GM12864 (cell line): ENCODE measurements around the gene MTM1.

ENCODE experiments used
- DNase-seq: peaks from one replicate; pipeline ENCODE4 v3.0.0-alpha.2; 2011; ENCODE audit warnings: low read depth
- H3K4me3 ChIP-seq: 2 replicates; pipeline ENCODE4 v1.5.1; 2011; ENCODE audit warnings: mild to moderate bottlenecking, low read depth, low read length, control low read depth
- TF ChIP-seq, protein P1 (sequence below): IDR thresholded peaks from 2 replicates; pipeline ENCODE4 v1.5.1; 2011; ENCODE audit warnings: low read depth, mild to moderate bottlenecking, moderate library complexity, low read length, control low read depth, inconsistent platforms; ENCODE audit errors: missing control alignments

The MTM1 gene

DNA sequence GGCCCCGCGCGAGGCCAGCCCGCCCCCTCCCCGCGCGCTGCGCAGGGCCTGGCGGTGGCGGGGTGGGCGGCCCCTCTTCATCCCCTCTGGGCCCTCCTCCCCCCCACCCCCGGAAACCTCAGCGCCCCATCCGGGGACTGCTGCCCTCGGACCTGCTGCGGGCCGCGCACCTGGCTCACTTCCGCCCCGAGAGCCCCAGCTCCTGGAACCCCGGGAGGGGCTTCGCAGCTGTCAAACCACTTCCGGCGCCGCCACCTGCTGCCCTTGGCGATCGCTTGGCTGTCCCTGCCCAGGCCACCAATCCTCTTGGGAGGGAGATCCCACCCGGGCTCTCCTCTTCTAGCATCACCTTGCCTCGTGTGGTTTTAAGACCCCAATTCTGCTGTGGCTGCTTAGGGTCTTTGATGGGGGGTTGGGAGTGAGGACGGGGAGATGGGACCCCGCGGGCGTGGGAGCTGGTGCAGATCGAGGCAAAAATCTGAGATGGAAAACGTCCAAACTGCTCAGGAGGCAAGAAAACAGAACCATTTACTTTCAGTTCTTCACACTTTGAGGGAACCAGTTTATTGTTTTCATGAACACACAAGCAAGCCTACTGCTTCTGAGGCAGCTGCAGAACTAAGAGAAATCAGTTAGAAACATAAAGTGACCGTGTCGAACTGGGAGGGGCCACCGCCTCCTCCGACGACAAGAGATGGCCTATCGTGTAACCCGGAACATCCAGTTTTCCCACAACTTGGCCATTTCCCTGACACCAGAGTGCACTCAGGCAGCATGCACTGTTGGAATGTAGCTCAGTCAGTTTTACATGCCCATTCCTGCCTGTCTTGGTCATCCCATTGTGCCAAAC is 125.5 kb downstream of the MTM1 start:
- peak; percentile 53 for DNase-seq
- H3K4me3 ChIP-seq, result peak overlapping the region; percentile 57
- TF ChIP-seq, protein P1, sequence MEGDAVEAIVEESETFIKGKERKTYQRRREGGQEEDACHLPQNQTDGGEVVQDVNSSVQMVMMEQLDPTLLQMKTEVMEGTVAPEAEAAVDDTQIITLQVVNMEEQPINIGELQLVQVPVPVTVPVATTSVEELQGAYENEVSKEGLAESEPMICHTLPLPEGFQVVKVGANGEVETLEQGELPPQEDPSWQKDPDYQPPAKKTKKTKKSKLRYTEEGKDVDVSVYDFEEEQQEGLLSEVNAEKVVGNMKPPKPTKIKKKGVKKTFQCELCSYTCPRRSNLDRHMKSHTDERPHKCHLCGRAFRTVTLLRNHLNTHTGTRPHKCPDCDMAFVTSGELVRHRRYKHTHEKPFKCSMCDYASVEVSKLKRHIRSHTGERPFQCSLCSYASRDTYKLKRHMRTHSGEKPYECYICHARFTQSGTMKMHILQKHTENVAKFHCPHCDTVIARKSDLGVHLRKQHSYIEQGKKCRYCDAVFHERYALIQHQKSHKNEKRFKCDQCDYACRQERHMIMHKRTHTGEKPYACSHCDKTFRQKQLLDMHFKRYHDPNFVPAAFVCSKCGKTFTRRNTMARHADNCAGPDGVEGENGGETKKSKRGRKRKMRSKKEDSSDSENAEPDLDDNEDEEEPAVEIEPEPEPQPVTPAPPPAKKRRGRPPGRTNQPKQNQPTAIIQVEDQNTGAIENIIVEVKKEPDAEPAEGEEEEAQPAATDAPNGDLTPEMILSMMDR, result no peak

DNA sequence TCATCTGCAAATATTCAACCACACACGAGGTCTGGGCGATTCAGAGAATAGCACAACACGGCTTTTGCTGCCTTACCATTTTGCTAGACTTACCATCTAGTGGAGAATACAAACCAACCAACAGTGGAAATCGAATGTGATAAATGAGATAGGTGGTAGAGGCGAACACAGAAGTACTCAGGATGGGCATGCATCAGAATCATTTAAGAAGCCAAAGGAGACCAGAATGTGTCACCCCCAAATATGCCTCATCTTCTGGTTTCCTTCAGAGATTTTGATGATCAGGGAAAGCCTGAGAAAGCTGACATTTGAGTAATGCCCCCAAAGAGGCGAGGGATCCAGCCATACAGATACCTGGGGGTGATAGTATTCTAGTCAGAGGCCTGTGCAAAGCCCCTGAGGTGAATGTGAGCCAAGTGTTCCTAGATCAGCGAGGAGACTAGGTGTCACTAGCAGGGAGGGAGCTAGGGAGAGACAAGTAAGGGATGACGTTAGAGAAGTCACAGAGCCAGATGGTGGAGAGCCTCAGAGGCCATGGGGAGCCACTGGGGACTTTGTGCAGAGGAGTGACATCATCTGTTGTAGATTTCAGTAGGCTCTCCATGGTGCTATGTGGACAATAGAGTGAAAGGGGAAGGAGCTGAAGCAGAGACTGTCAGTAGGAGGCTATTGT is 126.5 kb downstream of the MTM1 start:
- DNase-seq, result no peak
- TF ChIP-seq, protein P1, result no peak
- peak overlapping the region; percentile 57 for H3K4me3 ChIP-seq

DNA sequence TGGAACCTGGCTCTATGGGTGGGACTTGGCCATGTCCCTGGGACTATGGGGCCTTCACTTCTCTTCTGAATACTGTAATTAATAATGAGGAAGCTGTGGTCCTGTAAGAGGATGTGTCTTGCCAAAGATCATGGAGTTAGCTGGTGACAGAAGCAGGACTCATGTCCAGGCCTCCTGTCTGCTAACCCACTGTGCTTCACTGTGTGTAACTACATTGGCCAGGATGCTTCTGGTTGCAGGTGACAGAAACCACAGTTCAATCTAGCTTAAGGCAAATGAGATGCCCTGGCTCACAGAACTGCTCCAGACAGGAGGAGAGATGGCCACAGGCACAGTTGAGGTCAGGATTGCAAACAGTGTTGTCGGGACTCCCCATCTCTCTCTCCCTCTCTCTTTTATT is 127.9 kb downstream of the MTM1 start:
- TF ChIP-seq, protein P1, result no peak
- H3K4me3 ChIP-seq, result no peak overlapping the region
- no peak for DNase-seq

DNA sequence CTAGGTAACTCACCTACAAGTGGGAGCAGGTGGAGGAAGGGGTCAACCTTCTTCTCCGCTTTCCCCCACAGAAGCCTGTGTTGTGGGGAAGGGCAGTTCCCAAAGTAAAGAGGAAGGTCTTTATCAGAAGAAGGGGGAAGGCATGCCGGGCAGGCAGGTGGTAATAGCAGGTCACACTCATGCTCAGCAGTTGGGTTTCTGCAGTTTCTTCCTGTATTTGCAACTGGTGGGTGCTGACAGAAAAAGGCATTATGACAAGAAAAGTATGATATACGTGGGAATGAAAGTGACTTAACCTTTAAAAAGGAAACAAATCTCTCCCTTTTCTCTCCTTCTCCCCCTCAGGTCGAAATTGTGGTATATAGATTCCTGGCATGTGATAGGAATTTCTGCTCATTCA is 128.4 kb downstream of the MTM1 start:
- DNase-seq, result no peak
- no peak overlapping the region for H3K4me3 ChIP-seq
- TF ChIP-seq, protein P1, result no peak

DNA sequence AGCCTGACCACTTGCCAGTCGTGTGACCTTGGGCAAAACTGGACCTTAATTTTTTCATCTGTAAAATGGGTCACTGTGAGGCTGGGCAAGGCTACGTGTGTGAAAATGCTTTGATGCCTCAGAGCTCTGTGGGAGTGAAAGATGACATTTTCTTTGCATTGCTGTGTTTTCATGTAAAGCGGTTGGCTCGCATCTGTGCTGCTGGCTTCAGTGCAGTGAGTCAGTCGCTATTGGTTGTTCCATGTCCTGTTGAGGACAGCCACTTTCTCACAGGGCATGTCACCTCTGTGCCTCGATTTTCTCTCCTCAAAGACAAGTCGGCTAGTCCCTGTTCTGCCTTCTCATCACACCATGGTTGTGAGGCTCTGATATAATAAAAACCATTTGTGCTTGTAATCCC is 129.2 kb downstream of the MTM1 start:
- no peak for DNase-seq
- no peak overlapping the region for H3K4me3 ChIP-seq
- TF ChIP-seq, protein P1, result no peak

DNA sequence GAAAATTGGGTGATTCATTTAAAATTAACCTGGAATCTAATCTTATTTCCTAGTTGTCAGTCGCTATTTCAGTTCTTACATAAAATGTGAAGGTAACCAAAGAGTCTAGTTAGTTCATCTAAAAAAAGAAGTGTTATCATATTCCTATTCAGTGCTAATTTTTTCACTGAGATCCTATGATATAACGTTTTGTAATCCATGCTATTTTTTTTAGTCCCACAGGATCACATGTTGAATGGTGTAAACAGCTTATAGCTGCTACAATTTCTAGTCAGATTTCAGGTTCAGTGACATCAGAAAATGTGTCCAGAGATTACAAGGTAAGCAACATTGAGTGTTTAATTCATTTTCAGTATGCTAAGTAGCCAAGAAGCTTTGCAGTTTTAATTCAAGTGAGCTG is 130.6 kb downstream of the MTM1 start:
- H3K4me3 ChIP-seq, result no peak overlapping the region
- TF ChIP-seq, protein P1, result no peak
- no peak for DNase-seq
